ENCODE results near the gene CCDC170.

Gene CCDC170

DNA sequence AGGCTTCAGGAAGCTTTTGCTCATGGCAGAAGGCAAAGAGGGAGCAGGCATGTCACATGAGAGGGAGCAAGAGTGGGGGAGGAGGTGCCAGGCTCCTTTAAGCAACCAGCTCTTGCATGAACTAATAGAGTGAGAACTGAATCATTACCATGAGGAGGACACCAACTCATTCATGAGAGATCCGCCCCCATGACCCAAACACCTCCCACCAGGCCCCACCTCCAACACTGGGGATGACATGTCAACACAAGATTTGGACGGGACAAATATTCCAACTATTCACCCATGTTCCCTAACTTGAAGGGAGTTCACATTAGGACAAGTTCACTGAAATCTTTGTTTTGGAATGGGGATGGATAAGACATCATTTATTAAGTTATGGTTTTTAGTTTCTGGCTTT, 158.5 kb downstream of the CCDC170 start:
- Histone ChIP-seq H3K9ac (ENCODE audit: low read length) (no peak overlapping the region), H3K27me3 (ENCODE audit: control insufficient read depth in 1 of 2, insufficient read depth in 1 of 2, low read length in 2 of 2) (no peaks in the 10 kb centered on the region), H2AK5ac (ENCODE audit: low read length, severe bottlenecking) (no peak overlapping the region), H3K14ac (ENCODE audit: low read length in 2 of 2) (no peak overlapping the region), H2BK5ac (ENCODE audit: low read depth, low read length, poor library complexity, severe bottlenecking) (no peak overlapping the region), H4K8ac (ENCODE audit: low read length) (no peak overlapping the region), H3K23ac (ENCODE audit: low read length in 2 of 2) (no peak overlapping the region), H4K91ac (ENCODE audit: low read length) (no peak overlapping the region), H2BK12ac (ENCODE audit: low read length in 2 of 2) (no peak overlapping the region), H3K4ac (ENCODE audit: low read depth in 1 of 2, low read length in 2 of 2) (no peak overlapping the region), H3K27ac (ENCODE audit: low read length, poor library complexity, severe bottlenecking) (no peak overlapping the region), H3K36me3 (ENCODE audit: control insufficient read depth in 1 of 2, insufficient read depth in 2 of 2, low read depth in 1 of 2, low read length in 2 of 2) (no peaks in the 10 kb centered on the region), H3K9me3 (ENCODE audit: control insufficient read depth, low read length) (peaks cover 24% of the 10 kb centered on the region), H2BK120ac (ENCODE audit: low read depth, low read length) (no peak overlapping the region), H2BK15ac (ENCODE audit: low read depth, poor library complexity, severe bottlenecking) (no peak overlapping the region), H3K18ac (ENCODE audit: low read depth in 1 of 2, low read length in 2 of 2) (no peak overlapping the region), H3K4me1 (ENCODE audit: control insufficient read depth, insufficient read depth, low read depth, low read length) (no peaks in the 10 kb centered on the region), H3K79me1 (replicated peaks; ENCODE audit: low read length, poor library complexity, severe bottlenecking) (no peaks in the 10 kb centered on the region), H2AFZ (ENCODE audit: low read depth, low read length) (no peak overlapping the region), H3K4me2 (ENCODE audit: low read length, poor library complexity, severe bottlenecking) (no peak overlapping the region), H3K4me3 (ENCODE audit: insufficient read depth in 1 of 2, low read depth in 1 of 2, low read length in 2 of 2) (no peak overlapping the region)
- 82% methylated on average over 2 of the region's 2 CpGs for WGBS
- DNase-seq = no peak

GRCh38 chr6:151655099-151655498, 161.3 kb downstream of the CCDC170 start:
- H3K9ac ChIP-seq (ENCODE audit: low read length) = no peak overlapping the region
- no peak for DNase-seq
- no peak overlapping the region for H2AK5ac ChIP-seq (ENCODE audit: low read length, severe bottlenecking)
- no peak overlapping the region for H2BK15ac ChIP-seq (ENCODE audit: low read depth, poor library complexity, severe bottlenecking)
- H2BK5ac ChIP-seq (ENCODE audit: low read depth, low read length, poor library complexity, severe bottlenecking) = no peak overlapping the region
- no peak overlapping the region for H3K4me3 ChIP-seq (ENCODE audit: insufficient read depth in 1 of 2, low read depth in 1 of 2, low read length in 2 of 2)
- H3K27ac ChIP-seq (ENCODE audit: low read length, poor library complexity, severe bottlenecking) = no peak overlapping the region
- no peak overlapping the region for H4K8ac ChIP-seq (ENCODE audit: low read length)
- no peaks in the 10 kb centered on the region for H3K36me3 ChIP-seq (ENCODE audit: control insufficient read depth in 1 of 2, insufficient read depth in 2 of 2, low read depth in 1 of 2, low read length in 2 of 2)
- H3K4me2 ChIP-seq (ENCODE audit: low read length, poor library complexity, severe bottlenecking) = no peak overlapping the region
- H3K23ac ChIP-seq (ENCODE audit: low read length in 2 of 2) = no peak overlapping the region
- no peaks in the 10 kb centered on the region for H3K27me3 ChIP-seq (ENCODE audit: control insufficient read depth in 1 of 2, insufficient read depth in 1 of 2, low read length in 2 of 2)
- no peaks in the 10 kb centered on the region for H3K79me1 ChIP-seq (replicated peaks; ENCODE audit: low read length, poor library complexity, severe bottlenecking)
- WGBS = no CpG with 5 or more reads among the region's 2 CpGs
- H4K91ac ChIP-seq (ENCODE audit: low read length) = no peak overlapping the region
- H3K4me1 ChIP-seq (ENCODE audit: control insufficient read depth, insufficient read depth, low read depth, low read length) = no peaks in the 10 kb centered on the region
- no peak overlapping the region for H2BK120ac ChIP-seq (ENCODE audit: low read depth, low read length)
- H2AFZ ChIP-seq (ENCODE audit: low read depth, low read length) = no peak overlapping the region
- H3K4ac ChIP-seq (ENCODE audit: low read depth in 1 of 2, low read length in 2 of 2) = no peak overlapping the region
- no peak overlapping the region for H3K14ac ChIP-seq (ENCODE audit: low read length in 2 of 2)
- no peak overlapping the region for H2BK12ac ChIP-seq (ENCODE audit: low read length in 2 of 2)
- H3K18ac ChIP-seq (ENCODE audit: low read depth in 1 of 2, low read length in 2 of 2) = no peak overlapping the region
- H3K9me3 ChIP-seq (ENCODE audit: control insufficient read depth, low read length) = peaks cover 24% of the 10 kb centered on the region

DNA sequence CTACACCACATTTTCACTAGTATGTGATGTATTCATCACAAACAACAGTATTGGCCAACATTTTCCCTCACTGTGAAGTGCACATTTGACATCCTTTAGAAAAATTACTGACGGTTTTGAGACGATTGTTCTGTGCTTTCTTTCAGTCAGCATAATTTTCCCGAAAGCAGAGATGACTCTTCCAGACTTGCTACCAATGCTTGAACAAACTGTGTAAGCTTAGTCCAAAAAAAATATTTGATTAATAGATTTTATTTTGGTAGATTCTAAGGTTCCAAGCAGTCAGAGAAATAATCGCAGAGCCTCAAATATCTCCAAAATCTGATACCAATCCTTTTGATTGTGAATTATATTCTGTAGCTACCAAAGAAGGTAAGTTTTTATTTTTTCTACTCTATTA, 162.6 kb downstream of the CCDC170 start:
- Histone ChIP-seq H2BK12ac (ENCODE audit: low read length in 2 of 2) (no peak overlapping the region), H3K27me3 (ENCODE audit: control insufficient read depth in 1 of 2, insufficient read depth in 1 of 2, low read length in 2 of 2) (no peaks in the 10 kb centered on the region), H3K14ac (ENCODE audit: low read length in 2 of 2) (no peak overlapping the region), H3K9me3 (ENCODE audit: control insufficient read depth, low read length) (peaks cover 24% of the 10 kb centered on the region), H3K4ac (ENCODE audit: low read depth in 1 of 2, low read length in 2 of 2) (no peak overlapping the region), H3K4me2 (ENCODE audit: low read length, poor library complexity, severe bottlenecking) (no peak overlapping the region), H3K79me1 (replicated peaks; ENCODE audit: low read length, poor library complexity, severe bottlenecking) (no peaks in the 10 kb centered on the region), H4K8ac (ENCODE audit: low read length) (no peak overlapping the region), H3K18ac (ENCODE audit: low read depth in 1 of 2, low read length in 2 of 2) (no peak overlapping the region), H2AK5ac (ENCODE audit: low read length, severe bottlenecking) (no peak overlapping the region), H2BK120ac (ENCODE audit: low read depth, low read length) (no peak overlapping the region), H3K27ac (ENCODE audit: low read length, poor library complexity, severe bottlenecking) (no peak overlapping the region), H3K36me3 (ENCODE audit: control insufficient read depth in 1 of 2, insufficient read depth in 2 of 2, low read depth in 1 of 2, low read length in 2 of 2) (no peaks in the 10 kb centered on the region), H2BK15ac (ENCODE audit: low read depth, poor library complexity, severe bottlenecking) (no peak overlapping the region), H3K23ac (ENCODE audit: low read length in 2 of 2) (no peak overlapping the region), H2BK5ac (ENCODE audit: low read depth, low read length, poor library complexity, severe bottlenecking) (no peak overlapping the region), H3K4me3 (ENCODE audit: insufficient read depth in 1 of 2, low read depth in 1 of 2, low read length in 2 of 2) (no peak overlapping the region), H3K9ac (ENCODE audit: low read length) (no peak overlapping the region), H2AFZ (ENCODE audit: low read depth, low read length) (no peak overlapping the region), H4K91ac (ENCODE audit: low read length) (no peak overlapping the region), H3K4me1 (ENCODE audit: control insufficient read depth, insufficient read depth, low read depth, low read length) (no peaks in the 10 kb centered on the region)
- 89% methylated on average over 3 of the region's 4 CpGs for WGBS
- no peak for DNase-seq

DNA sequence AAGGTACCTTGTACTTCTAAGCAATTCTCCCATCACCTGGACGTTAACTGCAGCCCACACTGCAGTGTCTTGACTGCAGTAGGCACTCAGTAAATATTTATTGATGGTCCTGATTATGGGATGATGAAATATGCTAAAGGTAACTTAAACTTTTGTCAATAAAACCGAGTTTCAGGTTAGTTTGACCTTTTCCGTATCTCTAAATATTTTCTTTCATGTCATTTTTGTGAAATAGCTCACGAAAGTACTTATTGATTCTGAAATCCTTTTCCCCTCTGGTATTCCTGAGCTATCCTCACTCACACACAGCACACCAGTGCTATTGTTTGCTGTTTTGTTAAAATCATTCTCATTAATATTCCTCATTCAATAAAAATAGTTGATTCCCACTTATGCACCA, 164.3 kb downstream of the CCDC170 start:
- Histone ChIP-seq H3K4ac (ENCODE audit: low read depth in 1 of 2, low read length in 2 of 2) (no peak overlapping the region), H3K4me1 (ENCODE audit: control insufficient read depth, insufficient read depth, low read depth, low read length) (no peaks in the 10 kb centered on the region), H3K18ac (ENCODE audit: low read depth in 1 of 2, low read length in 2 of 2) (no peak overlapping the region), H3K36me3 (ENCODE audit: control insufficient read depth in 1 of 2, insufficient read depth in 2 of 2, low read depth in 1 of 2, low read length in 2 of 2) (no peaks in the 10 kb centered on the region), H3K9me3 (ENCODE audit: control insufficient read depth, low read length) (peaks cover 24% of the 10 kb centered on the region), H3K14ac (ENCODE audit: low read length in 2 of 2) (no peak overlapping the region), H2AK5ac (ENCODE audit: low read length, severe bottlenecking) (no peak overlapping the region), H3K9ac (ENCODE audit: low read length) (no peak overlapping the region), H4K91ac (ENCODE audit: low read length) (no peak overlapping the region), H2BK15ac (ENCODE audit: low read depth, poor library complexity, severe bottlenecking) (no peak overlapping the region), H3K27me3 (ENCODE audit: control insufficient read depth in 1 of 2, insufficient read depth in 1 of 2, low read length in 2 of 2) (no peaks in the 10 kb centered on the region), H3K27ac (ENCODE audit: low read length, poor library complexity, severe bottlenecking) (no peak overlapping the region), H2BK12ac (ENCODE audit: low read length in 2 of 2) (no peak overlapping the region), H4K8ac (ENCODE audit: low read length) (no peak overlapping the region), H3K4me3 (ENCODE audit: insufficient read depth in 1 of 2, low read depth in 1 of 2, low read length in 2 of 2) (no peak overlapping the region), H3K23ac (ENCODE audit: low read length in 2 of 2) (no peak overlapping the region), H2BK120ac (ENCODE audit: low read depth, low read length) (no peak overlapping the region), H2BK5ac (ENCODE audit: low read depth, low read length, poor library complexity, severe bottlenecking) (no peak overlapping the region), H3K79me1 (replicated peaks; ENCODE audit: low read length, poor library complexity, severe bottlenecking) (no peaks in the 10 kb centered on the region), H2AFZ (ENCODE audit: low read depth, low read length) (no peak overlapping the region), H3K4me2 (ENCODE audit: low read length, poor library complexity, severe bottlenecking) (no peak overlapping the region)
- 74% methylated on average over 4 of the region's 4 CpGs for WGBS
- no peak for DNase-seq

Measured in mesenchymal stem cell (in vitro differentiated cells and primary cell).